ENCODE data around the gene VGF.

VGF gene

GRCh38 chr7:101198476-101198875 is 33.1 kb upstream of the VGF start:
- no peak overlapping the region for H3K4me3 ChIP-seq (ENCODE audit: low read depth, low read length)
- no peak for TF ChIP-seq CTCF (IDR thresholded peaks at IDR 0.05; ENCODE audit: borderline replicate concordance, insufficient read depth, low read depth, low read length)

GRCh38 chr7:101197991-101198390 is 32.6 kb upstream of the VGF start:
- no peak overlapping the region for H3K4me3 ChIP-seq (ENCODE audit: low read depth, low read length)
- TF ChIP-seq CTCF (IDR thresholded peaks at IDR 0.05; ENCODE audit: borderline replicate concordance, insufficient read depth, low read depth, low read length), result no peak

- no peak for TF ChIP-seq CTCF (IDR thresholded peaks at IDR 0.05; ENCODE audit: borderline replicate concordance, insufficient read depth, low read depth, low read length)
- no peak overlapping the region for H3K4me3 ChIP-seq (ENCODE audit: low read depth, low read length)
Observed at GRCh38 chr7:101195884-101196283, 30.5 kb upstream of the VGF start.

- TF ChIP-seq CTCF (IDR thresholded peaks at IDR 0.05; ENCODE audit: borderline replicate concordance, insufficient read depth, low read depth, low read length), result no peak
- no peak overlapping the region for H3K4me3 ChIP-seq (ENCODE audit: low read depth, low read length)
Observed at GRCh38 chr7:101189109-101189508, 23.7 kb upstream of the VGF start.

- no peak for TF ChIP-seq CTCF (IDR thresholded peaks at IDR 0.05; ENCODE audit: borderline replicate concordance, insufficient read depth, low read depth, low read length)
- no peak overlapping the region for H3K4me3 ChIP-seq (ENCODE audit: low read depth, low read length)
Observed at GRCh38 chr7:101186844-101187428, 21.6 kb upstream of the VGF start.

GRCh38 chr7:101186194-101186593 is 20.8 kb upstream of the VGF start:
- TF ChIP-seq CTCF (IDR thresholded peaks at IDR 0.05; ENCODE audit: borderline replicate concordance, insufficient read depth, low read depth, low read length), result no peak
- H3K4me3 ChIP-seq (ENCODE audit: low read depth, low read length), result no peak overlapping the region

- TF ChIP-seq CTCF (IDR thresholded peaks at IDR 0.05; ENCODE audit: borderline replicate concordance, insufficient read depth, low read depth, low read length), result no peak
- no peak overlapping the region for H3K4me3 ChIP-seq (ENCODE audit: low read depth, low read length)
Observed at GRCh38 chr7:101185258-101185839, 20.0 kb upstream of the VGF start.
